A549 (cell line): ENCODE measurements around the gene BEND6.

Experiments
- HOXB5 ChIP-seq: fragments of 250-450 bp; sonication (Bioruptor Pico); IDR thresholded peaks from 2 replicates; pipeline ENCODE4 v1.5.0; 2020; ENCODE audit warnings: mild to moderate bottlenecking, moderate library complexity
- KDM5A ChIP-seq: fragments of 200-600 bp; sonication (generic); IDR thresholded peaks from 2 replicates; pipeline ENCODE4 v1.6.1; 2016; ENCODE audit warnings: antibody characterized with exemption, mild to moderate bottlenecking
- MAFK ChIP-seq: fragments of 450-650 bp; IDR thresholded peaks from 2 replicates; pipeline ENCODE4 v1.6.1; 2014; ENCODE audit not compliant: partially characterized antibody
- POLR2A ChIP-seq: IDR thresholded peaks from 2 replicates; pipeline ENCODE4 v1.6.1; 2012; ENCODE audit warnings: mild to moderate bottlenecking, low read length
- SREBF2 ChIP-seq: fragments of 450-650 bp; IDR thresholded peaks from 2 replicates; pipeline ENCODE4 v1.6.1; 2014; ENCODE audit warnings: mild to moderate bottlenecking, moderate library complexity
- TF ChIP-seq, protein P1 (sequence below): fragments of 450-650 bp; IDR thresholded peaks from 2 replicates; pipeline ENCODE4 v1.6.1; 2014; ENCODE audit warnings: antibody characterized with exemption

DNA sequence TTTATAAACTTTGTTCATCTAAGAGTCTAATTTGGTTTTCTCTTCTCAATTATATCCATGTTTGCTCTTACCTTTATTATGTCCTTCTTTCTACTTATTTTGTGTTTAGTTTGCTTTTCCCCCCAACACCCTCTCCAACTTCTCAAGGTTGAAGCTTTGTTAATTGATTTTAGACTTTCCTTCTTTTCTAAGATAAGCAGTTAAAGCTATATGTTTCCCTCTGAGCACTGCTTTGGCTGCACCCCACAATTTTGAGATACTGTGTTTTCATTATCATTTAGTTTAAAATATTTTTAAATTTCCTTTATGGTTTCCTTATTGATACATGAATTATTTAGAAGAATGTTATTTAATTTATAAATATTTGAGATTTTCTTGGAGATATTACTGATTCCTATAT lies 13.9 kb upstream of the BEND6 start:
- TF ChIP-seq MAFK (no peak), SREBF2 (no peak), KDM5A (no peak), HOXB5 (no peak), POLR2A (no peak)
- TF ChIP-seq, protein P1, sequence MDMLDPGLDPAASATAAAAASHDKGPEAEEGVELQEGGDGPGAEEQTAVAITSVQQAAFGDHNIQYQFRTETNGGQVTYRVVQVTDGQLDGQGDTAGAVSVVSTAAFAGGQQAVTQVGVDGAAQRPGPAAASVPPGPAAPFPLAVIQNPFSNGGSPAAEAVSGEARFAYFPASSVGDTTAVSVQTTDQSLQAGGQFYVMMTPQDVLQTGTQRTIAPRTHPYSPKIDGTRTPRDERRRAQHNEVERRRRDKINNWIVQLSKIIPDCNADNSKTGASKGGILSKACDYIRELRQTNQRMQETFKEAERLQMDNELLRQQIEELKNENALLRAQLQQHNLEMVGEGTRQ: no peak
